Smooth muscle cell (in vitro differentiated cells): ENCODE measurements around the gene IL5. TPM values are rescaled to one million over a fixed set of nuclear protein-coding genes. Genes with fewer than 3 reads are reported as not detected.

Source experiments
- DNase-seq: peaks from one replicate; lab custom pipeline; 2025; ENCODE audit not compliant: unreplicated experiment; lab: John Stamatoyannopoulos, UW
- H2AFZ ChIP-seq: fragments of 200-600 bp; sonication (generic); 2 replicates; pipeline ENCODE4 v1.6.0; 2016; ENCODE audit warnings: antibody characterized with exemption, low read depth, mild to moderate bottlenecking
- H3F3A ChIP-seq: fragments of 200-600 bp; sonication (generic); 2 replicates; pipeline ENCODE4 v1.6.0; 2017; ENCODE audit warnings: antibody characterized with exemption, low read depth
- H3K27ac ChIP-seq: fragments of 200-600 bp; sonication (generic); 2 replicates; pipeline ENCODE4 v1.5.1; 2016; ENCODE audit warnings: low read depth, mild to moderate bottlenecking
- H3K27me3 ChIP-seq: fragments of 200-600 bp; sonication (generic); 2 replicates; pipeline ENCODE4 v1.6.1; 2016; ENCODE audit warnings: low read depth, mild to moderate bottlenecking
- H3K36me3 ChIP-seq: fragments of 200-600 bp; sonication (generic); 2 replicates; pipeline ENCODE4 v1.5.1; 2016; ENCODE audit warnings: low read depth
- H3K4me1 ChIP-seq: fragments of 200-600 bp; sonication (generic); 2 replicates; pipeline ENCODE4 v1.5.1; 2016; ENCODE audit warnings: low read depth
- H3K4me2 ChIP-seq: fragments of 200-600 bp; sonication (generic); 2 replicates; pipeline ENCODE4 v1.6.0; 2016; ENCODE audit warnings: mild to moderate bottlenecking
- H3K4me3 ChIP-seq: fragments of 200-600 bp; sonication (generic); 2 replicates; pipeline ENCODE4 v1.5.1; 2016; ENCODE audit warnings: mild to moderate bottlenecking
- H3K79me2 ChIP-seq: fragments of 200-600 bp; sonication (generic); 2 replicates; pipeline ENCODE4 v1.6.0; 2016; ENCODE audit warnings: low read depth, mild to moderate bottlenecking
- H3K9ac ChIP-seq: fragments of 200-600 bp; sonication (generic); 2 replicates; pipeline ENCODE4 v1.6.0; 2016; ENCODE audit warnings: low read depth
- H3K9me3 ChIP-seq: fragments of 200-600 bp; sonication (generic); replicated peaks from 2 replicates; pipeline ENCODE4 v1.5.1; 2016; ENCODE audit warnings: low read depth
- H4K20me1 ChIP-seq: fragments of 200-600 bp; sonication (generic); 2 replicates; pipeline ENCODE4 v1.6.0; 2016; ENCODE audit warnings: low read depth
- CTCF ChIP-seq: fragments of 200-600 bp; sonication (generic); IDR thresholded peaks from 2 replicates; pipeline ENCODE4 v1.5.1; 2017; ENCODE audit warnings: borderline replicate concordance, mild to moderate bottlenecking, antibody characterized with exemption; ENCODE audit not compliant: insufficient read depth, poor library complexity, severe bottlenecking
- WGBS: methylation state at CpG from one replicate; pipeline ENCODE4 v1.1.7; 2016; ENCODE audit warnings: low lambda C conversion rate; 5-methylcytosine and 5-hydroxymethylcytosine counted together
- polyA plus RNA-seq: library from polyadenylated mRNA; unstranded; fragments of >200 nt; fragmentation: Nextera tagmentation; extraction: Ambion mirVana; gene quantifications from 2 replicates; pipeline ENCODE4 v1.2.1, GENCODE V29; 2016
- total RNA-seq: library from RNA; depleted of rRNA; stranded (reverse); fragments of >200 nt; gene quantifications from 2 replicates; pipeline ENCODE4 v1.2.3, GENCODE V29; 2014

The IL5 gene
- total and polyA plus RNA-seq, 2 experiments from 2014 or later: not detected

GRCh38 chr5:132503244-132503643 is 40.1 kb downstream of the IL5 start:
- H3K4me1 ChIP-seq: no peaks in the 10 kb centered on the region
- no peak for TF ChIP-seq CTCF

GRCh38 chr5:132501961-132502931 is 41.1 kb downstream of the IL5 start:
- H3K27ac ChIP-seq: no peak overlapping the region
- H3K9me3 ChIP-seq: no peaks in the 10 kb centered on the region
- no peak overlapping the region for H3K4me2 ChIP-seq
- H3F3A ChIP-seq: peaks cover 12% of the 10 kb centered on the region
- H3K4me1 ChIP-seq: no peaks in the 10 kb centered on the region
- no peaks in the 10 kb centered on the region for H3K36me3 ChIP-seq
- no peaks in the 10 kb centered on the region for H4K20me1 ChIP-seq
- no peak overlapping the region for H2AFZ ChIP-seq
- 83% methylated on average over 10 of the region's 10 CpGs for WGBS
- no peak for DNase-seq
- no peak overlapping the region for H3K9ac ChIP-seq
- no peaks in the 10 kb centered on the region for H3K27me3 ChIP-seq
- no peak for TF ChIP-seq CTCF
- H3K4me3 ChIP-seq: no peak overlapping the region
- H3K79me2 ChIP-seq: no peaks in the 10 kb centered on the region

More at GRCh38 chr5:132503244-132503643, 40.1 kb downstream of the IL5 start:
- Histone ChIP-seq H3K36me3 (no peaks in the 10 kb centered on the region), H3F3A (peaks cover 8% of the 10 kb centered on the region), H3K9me3 (no peaks in the 10 kb centered on the region), H3K79me2 (no peaks in the 10 kb centered on the region), H3K27me3 (no peaks in the 10 kb centered on the region), H3K4me3 (no peak overlapping the region), H2AFZ (no peak overlapping the region), H3K9ac (no peak overlapping the region), H3K4me2 (no peak overlapping the region), H3K27ac (no peak overlapping the region), H4K20me1 (no peaks in the 10 kb centered on the region)
- DNase-seq: no peak
- WGBS: 78% methylated on average over 4 of the region's 4 CpGs

- Histone ChIP-seq H4K20me1 (no peaks in the 10 kb centered on the region), H3K4me1 (no peaks in the 10 kb centered on the region), H3K4me3 (no peak overlapping the region), H2AFZ (no peak overlapping the region), H3K4me2 (no peak overlapping the region), H3K36me3 (no peaks in the 10 kb centered on the region), H3K27ac (no peak overlapping the region), H3F3A (peaks cover 18% of the 10 kb centered on the region), H3K9me3 (no peaks in the 10 kb centered on the region), H3K79me2 (no peaks in the 10 kb centered on the region), H3K27me3 (no peaks in the 10 kb centered on the region), H3K9ac (no peak overlapping the region)
- DNase-seq: no peak
- WGBS: 81% methylated on average over 4 of the region's 4 CpGs
- no peak for TF ChIP-seq CTCF
These were observed 41.7 kb downstream of the IL5 start for GRCh38 chr5:132501629-132501956.
